ENCODE data around the gene SPAG4.

Gene SPAG4

GRCh38 chr20:35615667-35616464, at the start of gene SPAG4 (continued):
- TF ChIP-seq KLF1 (tag by site-specific recombination; IDR thresholded peaks at IDR 0.05) (peak; percentile 54), ZNF785 (tag by site-specific recombination; IDR thresholded peaks at IDR 0.05) (no peak), KLF8 (tag by site-specific recombination; IDR thresholded peaks at IDR 0.05) (peak; percentile 69), KLF9 (tag by site-specific recombination; IDR thresholded peaks at IDR 0.05; ENCODE audit: low read depth) (peak; percentile 80), ZNF843 (tag by site-specific recombination; IDR thresholded peaks at IDR 0.05) (peak; percentile 41; the same call in 1 of the 2 replicates), INSM2 (tag by site-specific recombination; IDR thresholded peaks at IDR 0.05) (peak; percentile 76), WT1 (tag by site-specific recombination; IDR thresholded peaks at IDR 0.05) (peak; percentile 8; the same call in 1 of the 2 replicates), REST (tag by site-specific recombination; IDR thresholded peaks at IDR 0.05) (0 out of 2 replicates have a peak, but pooled peaks have one; percentile 13), ZNF394 (tag by site-specific recombination; IDR thresholded peaks at IDR 0.05; ENCODE audit: borderline replicate concordance) (0 out of 2 replicates have a peak, but pooled peaks have one; percentile 22), OVOL3 (tag by site-specific recombination; IDR thresholded peaks at IDR 0.05) (peak; percentile 53; the same call in 1 of the 2 replicates), GLIS1 (tag by site-specific recombination; IDR thresholded peaks at IDR 0.05) (peak; percentile 98), ZBTB44 (tag by site-specific recombination; IDR thresholded peaks at IDR 0.05) (peak; percentile 31; the same call in 1 of the 2 replicates), ZNF561 (tag by site-specific recombination; IDR thresholded peaks at IDR 0.05; ENCODE audit: borderline replicate concordance) (peak; percentile 96), ZSCAN30 (tag by site-specific recombination; IDR thresholded peaks at IDR 0.05) (peak; percentile 78; the same call in 1 of the 2 replicates), ZNF138 (tag by site-specific recombination; IDR thresholded peaks at IDR 0.05; ENCODE audit: borderline replicate concordance) (no peak), ZNF704 (tag by site-specific recombination; IDR thresholded peaks at IDR 0.05) (peak; percentile 72; the same call in 1 of the 2 replicates), ZNF623 (tag by site-specific recombination; IDR thresholded peaks at IDR 0.05) (peak; percentile 25; the same call in 1 of the 2 replicates), ZEB2 (tag by site-specific recombination; IDR thresholded peaks at IDR 0.05) (peak; percentile 94), ZBTB10 (tag by site-specific recombination; IDR thresholded peaks at IDR 0.05) (peak; percentile 88; the same call in 1 of the 2 replicates), ZNF600 (tag by site-specific recombination; IDR thresholded peaks at IDR 0.05) (peak; percentile 68), KLF7 (tag by site-specific recombination; IDR thresholded peaks at IDR 0.05; ENCODE audit: borderline replicate concordance) (peak; percentile 74), YY1 (tag by site-specific recombination; IDR thresholded peaks at IDR 0.05) (peak; percentile 51; the same call in 1 of the 2 replicates), ZNF629 (tag by site-specific recombination; IDR thresholded peaks at IDR 0.05) (peak; percentile 100), ZNF366 (tag by site-specific recombination; conservative IDR thresholded peaks at IDR 0.05) (no peak)
